Keratinocyte (primary cell): ENCODE data around the gene FCMR.

ENCODE experiments used
- CTCF ChIP-seq, 3 experiments: IDR thresholded peaks in 1 of 3; conservative IDR thresholded peaks in 1 of 3; optimal IDR thresholded peaks in 1 of 3; 2 replicates in 2 of 3; 3 replicates in 1 of 3; pipeline versions ENCODE3 to v1.5.1; 2011; ENCODE audit warnings: low read length in 3 of 3, mild to moderate bottlenecking in 3 of 3, moderate library complexity in 2 of 3, control low read depth in 1 of 3, inconsistent platforms in 1 of 3; ENCODE audit not compliant: insufficient read depth in 2 of 3; ENCODE audit errors: extremely low read depth in 1 of 3
- EZH2 ChIP-seq: IDR thresholded peaks from one replicate; pipeline ENCODE4 v1.6.1; 2012; ENCODE audit warnings: inconsistent platforms, mild to moderate bottlenecking, low read length, moderate library complexity

- TF ChIP-seq CTCF (optimal IDR thresholded peaks at IDR 0.05 in 1 of 3, IDR thresholded peaks at IDR 0.05 in 1 of 3, conservative IDR thresholded peaks at IDR 0.05 in 1 of 3; ENCODE audit: extremely low read depth in 1 of 3, insufficient read depth in 2 of 3, low read length in 3 of 3) (no peak), EZH2 (no peak)
These were observed 24.6 kb downstream of the FCMR start, which contains the start of gene IL24 for GRCh38 chr1:206897175-206897574.
